Trophoblast cell (in vitro differentiated cells and primary cell): Measurements from ENCODE around the gene WWTR1.

Experiments
- DNase-seq, 2 donors: peaks; one replicate each; pipeline ENCODE4 v3.0.0-alpha.2; 2016
- H2AFZ ChIP-seq: 2 replicates; pipeline ENCODE4 v1.6.1; 2013; ENCODE audit warnings: low read length, moderate library complexity, mild to moderate bottlenecking; ENCODE audit not compliant: insufficient read depth, poor library complexity
- H2AK5ac ChIP-seq: 2 replicates; pipeline ENCODE4 v1.6.1; 2013; ENCODE audit warnings: mild to moderate bottlenecking, low read length
- H2BK120ac ChIP-seq: 2 replicates; pipeline ENCODE4 v1.6.1; 2013; ENCODE audit warnings: low read length, mild to moderate bottlenecking, moderate library complexity; ENCODE audit not compliant: insufficient read depth, poor library complexity
- H2BK12ac ChIP-seq: 2 replicates; pipeline ENCODE4 v1.6.1; 2013; ENCODE audit warnings: mild to moderate bottlenecking, low read length, moderate library complexity
- H2BK5ac ChIP-seq: 2 replicates; pipeline ENCODE4 v1.6.1; 2013; ENCODE audit warnings: low read length, low read depth, moderate library complexity, mild to moderate bottlenecking; ENCODE audit not compliant: poor library complexity
- H3K14ac ChIP-seq: 2 replicates; pipeline ENCODE4 v1.6.1; 2013; ENCODE audit warnings: mild to moderate bottlenecking, low read length
- H3K18ac ChIP-seq: 2 replicates; pipeline ENCODE4 v1.6.1; 2013; ENCODE audit warnings: mild to moderate bottlenecking, low read length
- H3K23ac ChIP-seq: 2 replicates; pipeline ENCODE4 v1.6.1; 2013; ENCODE audit warnings: low read length
- H3K27ac ChIP-seq: 2 replicates; pipeline ENCODE4 v1.5.1; 2013; ENCODE audit warnings: low read depth, mild to moderate bottlenecking, inconsistent platforms, low read length, moderate library complexity
- H3K27me3 ChIP-seq: 2 replicates; pipeline ENCODE4 v1.6.1; 2013; ENCODE audit warnings: inconsistent platforms, mild to moderate bottlenecking, low read length, moderate library complexity; ENCODE audit not compliant: insufficient read depth
- H3K36me3 ChIP-seq, 2 experiments: 1 replicate in 1 of 2; 2 replicates in 1 of 2; pipeline ENCODE4 v1.6.1; 2013; ENCODE audit warnings: low read length in 2 of 2, mild to moderate bottlenecking in 2 of 2, moderate library complexity in 1 of 2; ENCODE audit not compliant: insufficient read depth in 2 of 2, control insufficient read depth in 1 of 2
- H3K4ac ChIP-seq: 2 replicates; pipeline ENCODE4 v1.6.1; 2013; ENCODE audit warnings: low read depth, mild to moderate bottlenecking, low read length, moderate library complexity
- H3K4me1 ChIP-seq, 2 experiments: 1 replicate in 1 of 2; 2 replicates in 1 of 2; pipeline ENCODE4 v1.6.1; 2013; ENCODE audit warnings: low read length in 2 of 2, mild to moderate bottlenecking in 2 of 2, moderate library complexity in 1 of 2; ENCODE audit not compliant: insufficient read depth in 2 of 2, control insufficient read depth in 1 of 2
- H3K4me2 ChIP-seq: 2 replicates; pipeline ENCODE4 v1.6.1; 2013; ENCODE audit warnings: inconsistent platforms, mild to moderate bottlenecking, low read length, moderate library complexity
- H3K4me3 ChIP-seq: 2 replicates; pipeline ENCODE4 v1.5.1; 2013; ENCODE audit warnings: mild to moderate bottlenecking, low read depth, low read length, inconsistent platforms
- H3K79me1 ChIP-seq: one replicate; pipeline ENCODE4 v1.6.1; 2013; ENCODE audit warnings: low read length
- H3K79me2 ChIP-seq: 2 replicates; pipeline ENCODE4 v1.6.1; 2013; ENCODE audit warnings: low read length, mild to moderate bottlenecking; ENCODE audit not compliant: control insufficient read depth, insufficient read depth, poor library complexity
- H3K9ac ChIP-seq: 2 replicates; pipeline ENCODE4 v1.6.1; 2013; ENCODE audit warnings: mild to moderate bottlenecking, low read length
- H3K9me3 ChIP-seq: 2 replicates; pipeline ENCODE4 v1.6.1; 2013; ENCODE audit warnings: low read depth, mild to moderate bottlenecking, control low read depth, inconsistent platforms, low read length; ENCODE audit not compliant: insufficient read depth
- H4K12ac ChIP-seq: 2 replicates; pipeline ENCODE4 v1.6.1; 2013; ENCODE audit warnings: low read depth, mild to moderate bottlenecking, low read length, moderate library complexity
- H4K8ac ChIP-seq: 2 replicates; pipeline ENCODE4 v1.6.1; 2013; ENCODE audit warnings: low read depth, mild to moderate bottlenecking, low read length, moderate library complexity
- H4K91ac ChIP-seq: one replicate; pipeline ENCODE4 v1.6.1; 2013; ENCODE audit warnings: low read depth, mild to moderate bottlenecking, low read length, moderate library complexity
- WGBS: extraction: QIAGEN DNeasy Blood & Tissue Kit; methylation state at CpG from one replicate; pipeline ENCODE4 v1.1.7; 2013; ENCODE audit warnings: missing lambda C conversion rate; ENCODE audit not compliant: insufficient read length, insufficient coverage; ENCODE audit errors: extremely low coverage; 5-methylcytosine and 5-hydroxymethylcytosine counted together

WWTR1 gene

DNA sequence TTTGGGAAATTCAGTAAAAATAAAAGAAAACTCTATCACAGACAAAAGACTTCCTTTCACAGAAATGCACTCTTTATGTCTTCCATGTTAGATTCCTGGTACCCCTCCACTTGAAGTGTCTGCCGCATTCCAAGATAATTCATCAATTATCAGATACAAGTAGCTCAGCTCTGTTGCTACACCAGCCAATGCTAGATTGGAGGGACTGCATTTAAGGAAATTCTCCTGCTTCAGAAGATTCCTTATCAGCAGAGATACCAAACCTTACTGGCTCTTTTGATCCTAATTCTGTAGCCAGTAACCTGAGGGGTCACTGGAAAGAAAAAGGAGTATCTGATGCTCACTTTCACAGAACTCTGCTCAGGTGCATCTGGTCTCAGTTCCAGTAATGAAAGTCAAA, 119.5 kb downstream of the WWTR1 start:
- H3K23ac ChIP-seq: no peak overlapping the region
- no peak overlapping the region for H3K4ac ChIP-seq
- H4K91ac ChIP-seq: no peak overlapping the region
- H2BK12ac ChIP-seq: no peak overlapping the region
- no peaks in the 10 kb centered on the region for H3K27me3 ChIP-seq
- H3K27ac ChIP-seq: no peak overlapping the region
- no peak overlapping the region for H3K18ac ChIP-seq
- no peak overlapping the region for H4K8ac ChIP-seq
- no peak overlapping the region for H2AFZ ChIP-seq
- no peak overlapping the region for H3K14ac ChIP-seq
- no peak overlapping the region for H2BK5ac ChIP-seq
- H3K79me2 ChIP-seq: peaks cover 2% of the 10 kb centered on the region
- no CpG with 5 or more reads among the region's 1 CpG for WGBS
- H2BK120ac ChIP-seq: no peak overlapping the region
- H3K4me2 ChIP-seq: no peak overlapping the region
- H3K9me3 ChIP-seq: no peaks in the 10 kb centered on the region
- no peak overlapping the region for H3K4me3 ChIP-seq
- H3K9ac ChIP-seq: no peak overlapping the region
- peaks cover 19% of the 10 kb centered on the region for H3K79me1 ChIP-seq
- peaks cover 4 to 15% of the 10 kb centered on the region in 2 experiments for H3K36me3 ChIP-seq
- no peak overlapping the region for H4K12ac ChIP-seq
- no peak for DNase-seq
- H3K4me1 ChIP-seq: peaks cover 10 to 30% of the 10 kb centered on the region in 2 experiments
- no peak overlapping the region for H2AK5ac ChIP-seq

GRCh38 chr3:149536429-149536828, 121.4 kb downstream of the WWTR1 start:
- Histone ChIP-seq H2BK5ac (peak overlapping the region; percentile 80), H3K27me3 (no peaks in the 10 kb centered on the region), H4K91ac (peak overlapping the region; percentile 57), H4K8ac (no peak overlapping the region), H3K4me2 (peak overlapping the region; percentile 42), H2AK5ac (no peak overlapping the region), H3K79me2 (peaks cover 4% of the 10 kb centered on the region), H3K23ac (no peak overlapping the region), H3K27ac (peak overlapping the region; percentile 86), H3K4ac (no peak overlapping the region), H3K9ac (no peak overlapping the region), H2AFZ (no peak overlapping the region), H3K36me3 (peaks cover 0 to 7% of the 10 kb centered on the region in 2 experiments), H2BK120ac (peak overlapping the region; percentile 91), H3K14ac (no peak overlapping the region), H4K12ac (no peak overlapping the region), H3K79me1 (peaks cover 11% of the 10 kb centered on the region), H3K4me1 (peaks cover 10 to 23% of the 10 kb centered on the region in 2 experiments), H3K18ac (no peak overlapping the region), H3K9me3 (no peaks in the 10 kb centered on the region), H3K4me3 (no peak overlapping the region), H2BK12ac (peak overlapping the region; percentile 82)
- no CpG with 5 or more reads among the region's 11 CpGs for WGBS
- DNase-seq: no peak

GRCh38 chr3:149535333-149535685, 122.5 kb downstream of the WWTR1 start:
- Histone ChIP-seq H3K79me2 (peaks cover 3% of the 10 kb centered on the region), H3K4ac (no peak overlapping the region), H3K9ac (no peak overlapping the region), H2AFZ (no peak overlapping the region), H3K4me3 (no peak overlapping the region), H3K23ac (no peak overlapping the region), H3K9me3 (no peaks in the 10 kb centered on the region), H2AK5ac (no peak overlapping the region), H3K18ac (no peak overlapping the region), H2BK5ac (no peak overlapping the region), H4K8ac (no peak overlapping the region), H2BK12ac (no peak overlapping the region), H3K27me3 (no peaks in the 10 kb centered on the region), H3K4me2 (no peak overlapping the region), H3K36me3 (peaks cover 0 to 4% of the 10 kb centered on the region in 2 experiments), H3K27ac (no peak overlapping the region), H2BK120ac (no peak overlapping the region), H3K79me1 (peaks cover 7% of the 10 kb centered on the region), H4K91ac (no peak overlapping the region), H3K14ac (no peak overlapping the region), H4K12ac (no peak overlapping the region), H3K4me1 (peaks cover 7 to 23% of the 10 kb centered on the region in 2 experiments)
- no CpG with 5 or more reads among the region's 8 CpGs for WGBS
- DNase-seq: no peak

GRCh38 chr3:149534671-149535332, 123.0 kb downstream of the WWTR1 start:
- H2BK120ac ChIP-seq: no peak overlapping the region
- no peaks in the 10 kb centered on the region for H3K27me3 ChIP-seq
- H3K9me3 ChIP-seq: no peaks in the 10 kb centered on the region
- H2AFZ ChIP-seq: no peak overlapping the region
- H3K79me2 ChIP-seq: peaks cover 3% of the 10 kb centered on the region
- peak overlapping the region; percentile 21 for H2BK12ac ChIP-seq
- no peak overlapping the region for H4K8ac ChIP-seq
- peaks cover 6% of the 10 kb centered on the region for H3K79me1 ChIP-seq
- H3K4me2 ChIP-seq: no peak overlapping the region
- H3K23ac ChIP-seq: no peak overlapping the region
- H3K27ac ChIP-seq: no peak overlapping the region
- peaks cover 0 to 4% of the 10 kb centered on the region in 2 experiments for H3K36me3 ChIP-seq
- DNase-seq: no peak
- H3K14ac ChIP-seq: peak overlapping the region; percentile 39
- peaks cover 7 to 20% of the 10 kb centered on the region in 2 experiments for H3K4me1 ChIP-seq
- H3K18ac ChIP-seq: peak overlapping the region; percentile 77
- H3K4me3 ChIP-seq: no peak overlapping the region
- H3K9ac ChIP-seq: no peak overlapping the region
- no peak overlapping the region for H3K4ac ChIP-seq
- no peak overlapping the region for H4K12ac ChIP-seq
- no peak overlapping the region for H2BK5ac ChIP-seq
- H2AK5ac ChIP-seq: no peak overlapping the region
- H4K91ac ChIP-seq: no peak overlapping the region
- WGBS: no CpG with 5 or more reads among the region's 3 CpGs
